ENCODE measurements around the gene CKMT2. TPM values are rescaled to one million over a fixed set of nuclear protein-coding genes. Genes with fewer than 3 reads are reported as not detected.

The CKMT2 gene
- total and polyA plus RNA-seq, 2 donors from 2014 or later = 3.7 to 55.8 TPM

DNA sequence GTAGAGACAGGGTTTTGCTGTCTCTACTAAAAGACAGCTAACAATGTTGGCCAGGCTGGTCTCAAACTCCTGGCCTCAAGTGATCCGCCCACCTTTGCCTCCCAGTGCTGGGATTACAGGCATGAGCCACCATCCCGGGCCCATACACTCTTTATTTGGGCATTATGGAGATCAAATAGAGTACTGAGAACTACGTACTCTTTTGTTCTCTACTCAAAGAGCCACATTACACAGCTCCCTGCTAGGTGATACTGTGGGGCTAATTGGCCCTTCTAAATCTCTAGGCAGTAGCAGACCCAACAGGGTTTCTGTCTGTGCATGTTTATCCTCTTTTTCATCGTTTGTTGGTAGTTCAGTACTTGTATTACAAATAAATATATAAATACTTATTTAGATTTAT lies 16.1 kb downstream of the CKMT2 start:
- intact Hi-C loops (cut with DNase I) = no loop called here

DNA sequence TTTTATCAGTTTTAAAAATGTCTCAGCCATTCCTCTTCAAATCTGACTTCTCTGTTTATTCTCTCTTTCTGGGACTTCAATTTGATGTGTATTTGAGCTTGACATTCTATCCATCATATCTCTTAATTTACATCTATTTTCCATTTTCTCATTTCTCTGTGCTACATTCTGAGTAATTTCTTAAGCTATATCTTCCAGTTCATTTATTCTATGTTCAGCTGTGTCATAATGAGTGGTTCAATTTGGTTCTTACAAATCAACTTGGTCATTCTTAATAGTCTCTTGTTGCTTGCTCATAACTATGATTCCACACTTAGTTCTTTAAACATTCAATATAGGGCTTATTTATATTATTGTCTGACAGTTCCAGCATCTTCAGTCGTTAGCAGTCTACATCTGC lies 16.9 kb downstream of the CKMT2 start:
- DNase-seq = no peak
- FAIRE-seq = no peak
- peaks cover 0 to 13% (median 0%) of the 10 kb centered on the region in 3 donors for H3K4me1 ChIP-seq (ENCODE audit: control insufficient read depth in 2 of 3, insufficient read depth in 2 of 3, low read depth in 1 of 3, low read length in 3 of 3)
- no peak overlapping the region for H3K4me3 ChIP-seq (ENCODE audit: low read length in 3 of 3)
- H3K9me3 ChIP-seq (ENCODE audit: control insufficient read depth in 2 of 3, insufficient read depth in 1 of 3, low read length in 3 of 3) = no peaks in the 10 kb centered on the region
- no peaks in the 10 kb centered on the region for H3K27me3 ChIP-seq (ENCODE audit: control insufficient read depth, insufficient read depth, low read length)
- no peak overlapping the region for H3K27ac ChIP-seq (ENCODE audit: low read depth in 2 of 2, low read length in 2 of 2)
- H3K36me3 ChIP-seq (ENCODE audit: control insufficient read depth in 2 of 3, insufficient read depth in 3 of 3, low read length in 3 of 3) = peaks cover 0 to 11% (median 4%) of the 10 kb centered on the region in 3 donors
- TF ChIP-seq, protein P1, sequence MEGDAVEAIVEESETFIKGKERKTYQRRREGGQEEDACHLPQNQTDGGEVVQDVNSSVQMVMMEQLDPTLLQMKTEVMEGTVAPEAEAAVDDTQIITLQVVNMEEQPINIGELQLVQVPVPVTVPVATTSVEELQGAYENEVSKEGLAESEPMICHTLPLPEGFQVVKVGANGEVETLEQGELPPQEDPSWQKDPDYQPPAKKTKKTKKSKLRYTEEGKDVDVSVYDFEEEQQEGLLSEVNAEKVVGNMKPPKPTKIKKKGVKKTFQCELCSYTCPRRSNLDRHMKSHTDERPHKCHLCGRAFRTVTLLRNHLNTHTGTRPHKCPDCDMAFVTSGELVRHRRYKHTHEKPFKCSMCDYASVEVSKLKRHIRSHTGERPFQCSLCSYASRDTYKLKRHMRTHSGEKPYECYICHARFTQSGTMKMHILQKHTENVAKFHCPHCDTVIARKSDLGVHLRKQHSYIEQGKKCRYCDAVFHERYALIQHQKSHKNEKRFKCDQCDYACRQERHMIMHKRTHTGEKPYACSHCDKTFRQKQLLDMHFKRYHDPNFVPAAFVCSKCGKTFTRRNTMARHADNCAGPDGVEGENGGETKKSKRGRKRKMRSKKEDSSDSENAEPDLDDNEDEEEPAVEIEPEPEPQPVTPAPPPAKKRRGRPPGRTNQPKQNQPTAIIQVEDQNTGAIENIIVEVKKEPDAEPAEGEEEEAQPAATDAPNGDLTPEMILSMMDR (IDR thresholded peaks at IDR 0.05; ENCODE audit: borderline replicate concordance, extremely low read depth, insufficient read depth) = no peak
- H3K9ac ChIP-seq (ENCODE audit: low read length in 3 of 3) = no peak overlapping the region
- intact Hi-C loops (cut with DNase I) = no loop called here

More for the DNA sequence above, 16.1 kb downstream of the CKMT2 start:
- no peak for FAIRE-seq
- Histone ChIP-seq H3K9me3 (ENCODE audit: control insufficient read depth in 2 of 3, insufficient read depth in 1 of 3, low read length in 3 of 3) (no peaks in the 10 kb centered on the region), H3K27me3 (ENCODE audit: control insufficient read depth, insufficient read depth, low read length) (no peaks in the 10 kb centered on the region), H3K27ac (ENCODE audit: low read depth in 2 of 2, low read length in 2 of 2) (no peak overlapping the region), H3K4me1 (ENCODE audit: control insufficient read depth in 2 of 3, insufficient read depth in 2 of 3, low read depth in 1 of 3, low read length in 3 of 3) (peaks cover 0 to 13% (median 0%) of the 10 kb centered on the region in 3 donors), H3K4me3 (ENCODE audit: low read length in 3 of 3) (no peak overlapping the region), H3K9ac (ENCODE audit: low read length in 3 of 3) (no peak overlapping the region), H3K36me3 (ENCODE audit: control insufficient read depth in 2 of 3, insufficient read depth in 3 of 3, low read length in 3 of 3) (peaks cover 0 to 9% (median 4%) of the 10 kb centered on the region in 3 donors)
- DNase-seq = no peak
- TF ChIP-seq, protein P1 (IDR thresholded peaks at IDR 0.05; ENCODE audit: borderline replicate concordance, extremely low read depth, insufficient read depth) = no peak

DNA sequence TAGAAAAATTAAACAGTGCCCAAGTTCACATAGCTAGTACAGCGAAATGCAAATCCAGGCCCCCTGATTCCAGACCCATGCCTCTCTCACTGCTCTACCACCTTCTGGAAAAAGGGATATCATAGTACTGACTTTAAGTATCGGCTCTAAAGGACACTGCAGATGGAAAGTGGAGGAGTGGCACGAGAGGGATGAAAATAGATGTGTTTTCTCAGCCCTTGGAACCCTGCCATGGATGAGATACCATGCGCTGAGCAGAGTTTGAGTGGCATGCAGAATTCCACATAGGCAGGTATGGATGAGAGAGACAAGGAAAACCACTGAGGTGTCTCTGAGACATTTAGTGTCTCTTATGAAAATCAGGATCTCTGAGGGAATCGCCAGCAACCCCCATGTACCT lies 18.8 kb downstream of the CKMT2 start:
- H3K36me3 ChIP-seq (ENCODE audit: control insufficient read depth in 2 of 3, insufficient read depth in 3 of 3, low read length in 3 of 3) = peaks cover 0 to 11% (median 8%) of the 10 kb centered on the region in 3 donors
- no peak overlapping the region for H3K9ac ChIP-seq (ENCODE audit: low read length in 3 of 3)
- intact Hi-C loops (cut with DNase I) = no loop called here
- DNase-seq (no peak), FAIRE-seq (no peak)
- H3K4me3 ChIP-seq (ENCODE audit: low read length in 3 of 3) = no peak overlapping the region
- peaks cover 0 to 7% (median 0%) of the 10 kb centered on the region in 3 donors for H3K4me1 ChIP-seq (ENCODE audit: control insufficient read depth in 2 of 3, insufficient read depth in 2 of 3, low read depth in 1 of 3, low read length in 3 of 3)
- no peaks in the 10 kb centered on the region for H3K27me3 ChIP-seq (ENCODE audit: control insufficient read depth, insufficient read depth, low read length)
- no peaks in the 10 kb centered on the region for H3K9me3 ChIP-seq (ENCODE audit: control insufficient read depth in 2 of 3, insufficient read depth in 1 of 3, low read length in 3 of 3)
- H3K27ac ChIP-seq (ENCODE audit: low read depth in 2 of 2, low read length in 2 of 2) = no peak overlapping the region
- TF ChIP-seq, protein P1 (IDR thresholded peaks at IDR 0.05; ENCODE audit: borderline replicate concordance, extremely low read depth, insufficient read depth) = no peak

DNA sequence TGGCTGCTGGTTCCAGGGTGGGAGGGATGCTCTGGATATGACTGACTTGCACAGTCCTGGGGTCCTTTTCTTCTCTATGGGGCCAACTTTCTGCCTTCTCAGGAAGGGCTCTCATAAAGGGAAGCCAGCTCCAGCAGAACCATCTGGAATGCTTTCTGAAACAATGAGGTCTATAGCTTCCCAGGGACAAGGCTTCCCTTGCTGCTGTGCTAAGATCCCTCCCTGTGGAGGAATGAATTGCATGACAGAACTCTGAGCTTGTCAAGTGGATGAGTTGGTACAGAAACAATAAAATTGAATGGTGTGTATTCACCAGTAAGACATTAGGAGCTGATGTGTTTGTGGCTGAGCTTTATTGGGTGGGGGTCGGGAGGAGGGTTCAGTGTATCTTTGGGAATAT lies 19.8 kb downstream of the CKMT2 start:
- H3K27me3 ChIP-seq (ENCODE audit: control insufficient read depth, insufficient read depth, low read length) = no peaks in the 10 kb centered on the region
- TF ChIP-seq, protein P1 (IDR thresholded peaks at IDR 0.05; ENCODE audit: borderline replicate concordance, extremely low read depth, insufficient read depth) = no peak
- DNase-seq = no peak
- intact Hi-C loops (cut with DNase I) = no loop called here
- H3K4me1 ChIP-seq (ENCODE audit: control insufficient read depth in 2 of 3, insufficient read depth in 2 of 3, low read depth in 1 of 3, low read length in 3 of 3) = peaks cover 0 to 4% (median 0%) of the 10 kb centered on the region in 3 donors
- H3K9ac ChIP-seq (ENCODE audit: low read length in 3 of 3) = no peak overlapping the region
- H3K4me3 ChIP-seq (ENCODE audit: low read length in 3 of 3) = no peak overlapping the region
- FAIRE-seq = no peak
- H3K27ac ChIP-seq (ENCODE audit: low read depth in 2 of 2, low read length in 2 of 2) = no peak overlapping the region
- H3K9me3 ChIP-seq (ENCODE audit: control insufficient read depth in 2 of 3, insufficient read depth in 1 of 3, low read length in 3 of 3) = no peaks in the 10 kb centered on the region
- peaks cover 0 to 11% (median 8%) of the 10 kb centered on the region in 3 donors for H3K36me3 ChIP-seq (ENCODE audit: control insufficient read depth in 2 of 3, insufficient read depth in 3 of 3, low read length in 3 of 3)
